Measurements from ENCODE around the gene CCR2. TPM values are rescaled to one million over a fixed set of nuclear protein-coding genes. Genes with fewer than 3 reads are reported as not detected.

Gene CCR2
- total and polyA plus RNA-seq, 2 of the 4 experiments (the other 2 are of a cell fraction), result not detected

DNA sequence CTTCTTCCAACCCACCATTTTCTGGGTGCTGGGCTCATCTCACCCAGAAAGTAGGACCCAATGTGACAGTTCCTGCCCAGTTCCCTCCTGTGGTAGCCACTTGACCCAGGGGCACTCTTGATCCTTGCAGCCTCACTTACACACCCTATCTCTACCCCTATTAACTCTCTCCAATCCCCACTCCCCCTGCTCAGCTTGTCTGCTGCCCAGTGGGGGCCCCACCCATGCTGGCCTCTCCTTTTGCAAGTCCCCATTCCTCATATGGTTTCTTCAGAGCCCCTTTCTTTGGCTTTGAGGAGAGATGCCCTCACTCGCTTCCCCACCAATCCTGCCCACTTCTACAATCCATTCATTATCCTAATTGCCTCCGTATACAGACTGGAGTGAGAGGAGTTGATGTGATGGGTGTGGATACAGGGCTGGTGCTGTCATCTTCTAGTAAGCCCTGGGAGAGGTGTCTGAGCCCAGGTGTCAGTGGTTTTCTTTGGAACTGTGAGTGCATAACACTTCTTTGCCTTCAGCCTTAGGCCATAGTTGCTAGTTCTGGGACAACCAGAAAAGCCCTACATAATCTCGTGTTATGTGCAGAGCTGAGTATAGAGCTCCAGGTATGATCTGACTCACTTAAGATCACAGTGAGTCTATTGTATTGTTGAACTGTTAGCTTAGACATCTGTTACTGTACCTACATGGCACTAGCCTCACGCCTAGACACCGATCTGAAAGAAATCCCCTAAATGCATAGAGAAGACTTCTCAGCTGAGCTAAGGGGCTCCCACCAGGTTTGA is 12.0 kb downstream of the CCR2 start:
- no peak overlapping the region for H3K27ac ChIP-seq (ENCODE audit: insufficient read depth, low read length)
- H2BK5ac ChIP-seq (ENCODE audit: low read depth, low read length, poor library complexity, severe bottlenecking), result no peak overlapping the region
- no peak overlapping the region for H2BK120ac ChIP-seq (ENCODE audit: low read depth, low read length)
- TF ChIP-seq BHLHE40 (IDR thresholded peaks at IDR 0.05; ENCODE audit: low read depth, low read length) (no peak), RCOR1 (IDR thresholded peaks at IDR 0.05; ENCODE audit: insufficient replicate concordance, low read length) (no peak), MAFK (IDR thresholded peaks at IDR 0.05; ENCODE audit: low read depth, low read length) (no peak), FOS (IDR thresholded peaks at IDR 0.05; ENCODE audit: low read depth, low read length) (no peak), RAD21 (IDR thresholded peaks at IDR 0.05; ENCODE audit: low read length) (no peak), RFX5 (IDR thresholded peaks at IDR 0.05; ENCODE audit: low read depth, low read length) (no peak), CEBPB (IDR thresholded peaks at IDR 0.05; ENCODE audit: low read depth, low read length) (no peak), POLR2A (IDR thresholded peaks at IDR 0.05; ENCODE audit: low read depth, low read length) (no peak)
- TF ChIP-seq, protein P1, sequence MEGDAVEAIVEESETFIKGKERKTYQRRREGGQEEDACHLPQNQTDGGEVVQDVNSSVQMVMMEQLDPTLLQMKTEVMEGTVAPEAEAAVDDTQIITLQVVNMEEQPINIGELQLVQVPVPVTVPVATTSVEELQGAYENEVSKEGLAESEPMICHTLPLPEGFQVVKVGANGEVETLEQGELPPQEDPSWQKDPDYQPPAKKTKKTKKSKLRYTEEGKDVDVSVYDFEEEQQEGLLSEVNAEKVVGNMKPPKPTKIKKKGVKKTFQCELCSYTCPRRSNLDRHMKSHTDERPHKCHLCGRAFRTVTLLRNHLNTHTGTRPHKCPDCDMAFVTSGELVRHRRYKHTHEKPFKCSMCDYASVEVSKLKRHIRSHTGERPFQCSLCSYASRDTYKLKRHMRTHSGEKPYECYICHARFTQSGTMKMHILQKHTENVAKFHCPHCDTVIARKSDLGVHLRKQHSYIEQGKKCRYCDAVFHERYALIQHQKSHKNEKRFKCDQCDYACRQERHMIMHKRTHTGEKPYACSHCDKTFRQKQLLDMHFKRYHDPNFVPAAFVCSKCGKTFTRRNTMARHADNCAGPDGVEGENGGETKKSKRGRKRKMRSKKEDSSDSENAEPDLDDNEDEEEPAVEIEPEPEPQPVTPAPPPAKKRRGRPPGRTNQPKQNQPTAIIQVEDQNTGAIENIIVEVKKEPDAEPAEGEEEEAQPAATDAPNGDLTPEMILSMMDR (conservative IDR thresholded peaks at IDR 0.05; ENCODE audit: low read depth, low read length), result no peak
- TF ChIP-seq, protein P2, sequence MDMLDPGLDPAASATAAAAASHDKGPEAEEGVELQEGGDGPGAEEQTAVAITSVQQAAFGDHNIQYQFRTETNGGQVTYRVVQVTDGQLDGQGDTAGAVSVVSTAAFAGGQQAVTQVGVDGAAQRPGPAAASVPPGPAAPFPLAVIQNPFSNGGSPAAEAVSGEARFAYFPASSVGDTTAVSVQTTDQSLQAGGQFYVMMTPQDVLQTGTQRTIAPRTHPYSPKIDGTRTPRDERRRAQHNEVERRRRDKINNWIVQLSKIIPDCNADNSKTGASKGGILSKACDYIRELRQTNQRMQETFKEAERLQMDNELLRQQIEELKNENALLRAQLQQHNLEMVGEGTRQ (IDR thresholded peaks at IDR 0.05; ENCODE audit: low read depth, low read length), result no peak
- no peak overlapping the region for H3K9ac ChIP-seq (ENCODE audit: low read depth, low read length)
- no peak overlapping the region for H3K4me3 ChIP-seq (ENCODE audit: insufficient read depth, low read depth, low read length)
- in situ Hi-C loops (cut with MboI; ENCODE audit: low sequenced_read_pairs), result no loop called here
- no peak overlapping the region for H3K4ac ChIP-seq (ENCODE audit: low read depth, low read length)
- H3K36me3 ChIP-seq (ENCODE audit: control insufficient read depth, insufficient read depth, low read length), result no peaks in the 10 kb centered on the region
- H3K18ac ChIP-seq (ENCODE audit: low read depth, low read length), result no peak overlapping the region
- H4K91ac ChIP-seq (ENCODE audit: insufficient read depth, low read depth, low read length), result no peak overlapping the region
- DNase-seq (no peak), ATAC-seq (ENCODE audit: low read depth) (no peak)
- H3K4me2 ChIP-seq (ENCODE audit: low read depth, low read length), result no peak overlapping the region
- H3K4me1 ChIP-seq (ENCODE audit: control insufficient read depth, insufficient read depth, low read length), result no peaks in the 10 kb centered on the region
- no peak overlapping the region for H4K8ac ChIP-seq (ENCODE audit: low read depth in 2 of 2, low read length in 2 of 2)
- no peaks in the 10 kb centered on the region for H3K9me3 ChIP-seq (ENCODE audit: control insufficient read depth, insufficient read depth, low read length)
- WGBS, 2 experiments (ENCODE audit: extremely low coverage in 2 of 2, insufficient read length in 1 of 2), result no CpG with 5 or more reads among the region's 5 CpGs
- H3K56ac ChIP-seq (ENCODE audit: extremely low read depth, insufficient read depth, low read length), result no peak overlapping the region
- dilution Hi-C loops (cut with HindIII; ENCODE audit: low sequenced_read_pairs, unreplicated experiment), result no loop called here
- H3K9me1 ChIP-seq (ENCODE audit: insufficient read depth, low read length), result no peaks in the 10 kb centered on the region
- ChIA-PET POLR2A (ENCODE audit: unreplicated experiment) (no interaction called here), CTCF (no interaction called here)
- H3K79me1 ChIP-seq (ENCODE audit: low read depth in 1 of 2, low read length in 2 of 2), result no peaks in the 10 kb centered on the region
- intact Hi-C loops (cut with micrococcal nuclease), result no loop called here
- no peak overlapping the region for H2BK20ac ChIP-seq (ENCODE audit: low read depth, low read length)
- H3K23ac ChIP-seq (ENCODE audit: low read depth, low read length), result no peak overlapping the region
- peaks cover 41% of the 10 kb centered on the region for H3K27me3 ChIP-seq (ENCODE audit: control insufficient read depth, insufficient read depth, low read length)
- no peak overlapping the region for H2BK15ac ChIP-seq (ENCODE audit: low read depth, low read length)
- H3K14ac ChIP-seq (replicated peaks; ENCODE audit: low read depth, low read length), result no peak overlapping the region
- H2AFZ ChIP-seq (replicated peaks; ENCODE audit: low read length, poor library complexity), result no peak overlapping the region
- no peaks in the 10 kb centered on the region for H4K20me1 ChIP-seq (ENCODE audit: insufficient read depth, low read length)
- no peak overlapping the region for H2AK9ac ChIP-seq (replicated peaks; ENCODE audit: low read depth, low read length, poor library complexity)
- no peak overlapping the region for H2AK5ac ChIP-seq (ENCODE audit: low read depth, low read length)
- BruUV-seq (replicated peaks), result no TSS peak
- no peak overlapping the region for H4K5ac ChIP-seq (ENCODE audit: low read depth, low read length)
